ENCODE results near the gene PHC3.
A peak's percentile ranks its signal among the peaks of the same experiment; 100 is the strongest.

PHC3 gene

DNA sequence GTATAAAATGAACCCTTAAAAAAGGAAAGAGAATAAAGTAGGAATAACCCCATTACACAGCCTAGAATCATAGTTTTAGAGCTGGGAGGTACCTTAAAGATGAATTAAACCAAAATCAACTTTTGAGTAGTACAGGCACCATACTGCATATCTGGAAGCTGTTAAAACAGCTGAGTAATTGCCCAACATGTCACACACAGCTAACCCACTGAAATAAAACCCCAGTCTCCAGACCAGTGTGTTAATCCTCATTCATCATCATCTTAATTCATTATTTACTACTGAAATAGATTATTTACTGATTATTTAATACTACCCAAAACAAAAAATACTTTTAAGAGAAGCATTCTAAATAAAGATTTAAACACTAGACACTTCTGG, 90.9 kb downstream of the PHC3 start:
- DNase-seq (ENCODE audit: low read depth, low spot score) = no peak
- H3K4me3 ChIP-seq (ENCODE audit: low read length) = no peak overlapping the region

DNA sequence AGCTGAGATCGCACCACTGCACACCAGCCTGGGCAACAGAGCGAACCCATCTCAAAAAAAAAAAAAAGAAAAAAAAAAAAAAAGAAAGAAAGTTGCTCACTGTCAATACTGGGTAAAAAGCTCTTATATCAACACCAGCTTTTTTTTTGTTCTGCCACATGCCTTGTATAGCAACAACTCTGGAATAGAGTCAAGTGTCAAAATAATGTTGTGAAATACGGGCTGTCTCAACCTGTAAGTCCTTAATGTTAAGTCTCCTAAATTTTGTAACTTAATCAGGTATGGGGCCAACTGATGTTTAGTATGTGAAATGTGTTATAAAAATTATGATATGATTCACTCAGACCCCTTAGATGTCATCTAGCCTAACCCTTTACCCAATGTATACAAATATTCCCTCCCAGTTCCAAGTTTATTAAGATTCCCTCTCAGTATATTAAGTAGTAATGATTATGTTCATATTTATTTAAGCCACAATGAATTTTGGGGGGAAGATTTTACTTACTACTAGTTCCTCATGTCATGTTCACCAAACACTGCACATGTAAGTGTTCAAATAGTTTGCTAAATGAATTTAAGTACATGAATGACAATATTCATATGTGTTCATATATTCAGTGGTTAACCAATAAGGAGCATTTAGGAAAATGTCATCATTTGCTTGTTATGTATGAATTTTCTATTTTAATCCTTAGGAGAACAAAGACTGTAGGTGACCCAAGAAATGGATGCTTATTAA, 91.5 kb downstream of the PHC3 start:
- DNase-seq (ENCODE audit: low read depth, low spot score) = no peak
- no peak overlapping the region for H3K4me3 ChIP-seq (ENCODE audit: low read length)

DNA sequence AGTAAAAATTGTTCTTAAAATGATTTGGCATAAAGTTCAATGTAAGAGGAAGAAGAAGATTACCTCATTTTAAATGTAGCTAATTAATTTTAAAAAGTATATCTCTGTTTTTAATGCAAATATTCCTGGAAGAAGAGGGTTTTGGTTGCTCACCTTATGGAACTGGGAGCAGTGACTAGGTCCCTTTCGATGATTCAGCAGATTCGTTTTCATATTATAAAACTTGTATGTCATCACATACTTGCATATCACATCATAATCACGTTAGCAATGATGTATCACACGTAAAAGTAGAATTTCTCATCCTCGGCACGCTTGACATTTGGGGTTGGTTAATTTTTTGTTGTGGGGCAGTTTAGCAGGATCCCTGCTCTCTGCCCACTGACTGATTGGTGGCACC, 96.1 kb downstream of the PHC3 start:
- H3K4me3 ChIP-seq (ENCODE audit: low read length) = no peak overlapping the region
- no peak for DNase-seq (ENCODE audit: low read depth, low spot score)

DNA sequence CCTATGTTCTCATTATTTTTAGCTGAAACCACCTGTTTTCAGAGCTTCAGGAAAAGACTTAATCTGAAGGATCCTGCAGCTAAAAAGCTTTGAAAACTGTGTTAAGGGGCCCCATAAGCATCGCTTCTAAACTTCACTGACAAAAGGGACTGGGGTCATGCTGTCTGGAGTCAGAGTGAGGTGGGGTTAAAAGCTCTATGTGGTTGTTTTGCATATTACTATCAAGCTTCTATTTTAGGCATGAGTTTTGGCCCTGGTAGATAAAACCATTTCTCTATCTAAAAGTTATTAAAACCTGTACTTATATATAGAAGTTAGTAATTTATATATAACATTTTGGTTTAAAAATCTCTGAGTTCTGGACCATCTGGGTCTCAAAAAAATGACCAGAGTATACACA, 98.2 kb downstream of the PHC3 start:
- no peak overlapping the region for H3K4me3 ChIP-seq (ENCODE audit: low read length)
- no peak for DNase-seq (ENCODE audit: low read depth, low spot score)

DNA sequence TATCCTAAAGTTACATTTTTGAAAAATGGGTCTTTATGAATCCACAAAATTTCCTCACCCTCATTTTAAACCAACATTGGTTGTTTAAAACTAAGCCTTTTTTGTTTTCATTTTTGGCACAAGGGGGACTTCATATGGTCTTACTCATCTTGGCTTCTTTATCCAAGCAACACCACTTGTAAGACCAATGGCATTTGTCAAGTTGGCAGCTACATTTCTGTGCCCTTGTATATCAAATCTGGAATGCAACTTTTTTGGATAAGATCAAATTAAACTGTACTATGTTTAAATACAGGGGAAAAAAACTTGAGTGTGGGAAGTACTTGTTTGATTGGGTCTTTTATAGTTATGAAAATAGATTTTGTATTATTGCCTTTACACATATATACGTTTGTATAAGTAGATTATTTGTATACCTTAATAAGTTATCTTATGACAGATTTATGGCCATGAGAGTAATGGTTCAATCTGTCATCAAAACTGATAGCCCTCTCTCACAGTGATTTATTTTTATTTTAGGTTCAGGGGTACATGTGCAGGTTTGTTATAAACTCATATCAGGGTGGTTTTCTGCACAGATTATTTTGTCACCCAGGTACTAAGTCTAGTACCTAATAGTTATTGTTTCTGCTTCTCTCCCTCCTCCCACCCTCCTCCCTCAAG, 100.3 kb downstream of the PHC3 start:
- H3K4me3 ChIP-seq (ENCODE audit: low read length) = no peak overlapping the region
- no peak for DNase-seq (ENCODE audit: low read depth, low spot score)

DNA sequence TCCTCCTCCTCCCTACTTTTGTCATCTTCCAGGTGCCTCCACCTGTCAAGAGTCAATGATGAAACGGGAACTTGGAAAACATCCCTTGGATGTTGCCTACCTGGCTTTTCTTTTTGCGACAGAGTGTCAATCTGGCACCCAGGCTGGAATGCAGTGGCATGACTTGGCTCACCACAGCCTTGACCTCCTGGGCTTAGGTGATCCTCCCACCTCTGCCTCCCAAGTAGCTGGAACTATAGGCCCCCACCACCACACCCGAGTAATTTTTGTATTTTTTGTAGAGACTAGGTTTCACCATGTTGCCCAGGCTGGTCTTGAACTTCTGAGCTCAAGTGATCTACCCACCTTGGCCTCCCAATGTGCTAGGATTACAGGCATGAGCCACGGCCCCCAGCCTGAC, 100.9 kb downstream of the PHC3 start:
- DNase-seq (ENCODE audit: low read depth, low spot score) = no peak

DNA sequence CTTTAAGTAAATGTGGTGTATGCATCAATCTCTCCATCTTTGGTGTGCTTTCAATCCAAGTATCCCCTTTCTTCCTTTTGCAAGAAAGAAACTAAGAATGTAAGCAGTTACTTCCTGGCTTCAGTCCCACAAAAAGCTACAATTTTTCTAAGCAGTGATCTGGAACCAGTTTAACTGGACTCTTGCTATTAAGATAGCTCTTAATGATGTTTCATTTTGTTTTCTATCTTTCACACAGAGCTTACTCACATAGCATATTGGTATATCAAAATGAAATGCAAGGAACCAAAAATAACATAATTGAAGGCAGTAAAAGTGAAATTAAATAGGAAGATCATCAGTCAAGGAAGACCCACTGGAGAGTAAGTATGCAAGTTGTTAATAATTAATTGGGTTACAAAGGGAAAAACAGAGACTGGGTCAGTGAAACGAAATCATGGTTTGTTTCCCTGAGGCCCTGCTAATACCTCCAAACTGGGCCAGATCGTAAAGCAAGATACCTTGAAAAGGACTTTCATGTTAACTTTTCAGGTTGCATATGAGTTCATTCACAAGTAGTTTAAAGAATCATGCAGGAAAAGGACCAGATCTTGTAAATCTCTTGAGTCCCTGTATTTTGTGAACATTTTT, 101.9 kb downstream of the PHC3 start:
- no peak overlapping the region for H3K4me3 ChIP-seq (ENCODE audit: low read length)
- DNase-seq (ENCODE audit: low read depth, low spot score) = no peak

More for the DNA sequence above, 100.9 kb downstream of the PHC3 start:
- H3K4me3 ChIP-seq (ENCODE audit: low read length) = no peak overlapping the region

DNA sequence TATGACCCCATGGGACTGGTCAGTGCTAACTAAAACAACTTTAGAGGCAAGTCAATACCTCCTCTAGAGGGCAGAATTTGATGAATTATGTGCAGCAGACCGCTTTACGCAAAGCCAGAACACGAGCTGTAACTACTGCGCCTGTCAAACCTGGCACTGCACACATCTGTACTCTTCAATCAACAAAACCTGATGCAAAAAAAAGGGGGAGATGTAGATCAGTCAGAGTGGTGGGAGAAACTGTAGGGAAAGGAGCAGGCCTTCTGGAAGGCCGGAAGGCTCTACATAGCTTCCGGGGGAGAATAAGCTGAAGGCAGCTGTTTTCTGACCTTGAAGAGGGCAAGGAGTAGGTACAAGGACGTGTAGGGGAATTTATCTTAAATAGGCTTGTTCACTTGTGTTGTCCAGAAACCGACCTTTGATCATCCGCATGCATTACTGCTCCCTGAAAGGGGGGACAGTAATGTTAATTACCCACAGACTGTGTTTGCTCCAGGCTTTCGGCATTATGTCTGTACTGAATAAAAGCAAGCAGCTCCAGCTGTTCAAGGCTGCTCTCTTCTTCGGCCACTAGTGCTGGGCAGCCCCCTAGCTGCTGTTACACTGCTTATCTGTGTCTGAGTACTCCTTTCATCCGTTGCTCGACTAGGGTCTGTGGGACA, 102.8 kb downstream of the PHC3 start:
- DNase-seq (ENCODE audit: low read depth, low spot score) = peak; percentile 14
- H3K4me3 ChIP-seq (ENCODE audit: low read length) = no peak overlapping the region

DNA sequence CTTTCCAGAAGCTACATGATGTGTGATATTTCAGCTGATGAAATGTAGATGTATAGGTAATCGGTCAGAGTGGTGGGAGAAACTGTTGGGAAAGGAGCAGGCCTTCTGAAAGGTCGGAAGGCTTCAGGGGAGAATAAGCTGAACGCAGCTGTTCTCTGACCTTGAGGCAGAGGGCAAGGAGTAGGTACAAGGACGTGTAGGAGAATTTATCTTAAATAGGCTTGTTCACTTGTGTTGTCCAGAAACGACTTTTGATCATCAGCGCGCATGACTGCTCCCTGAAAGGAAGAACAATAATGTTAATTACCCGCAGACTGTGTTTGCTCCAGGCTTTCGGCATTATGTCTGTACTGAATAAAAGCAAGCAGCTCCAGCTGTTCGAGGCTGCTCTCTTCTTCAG, 104.2 kb downstream of the PHC3 start:
- H3K4me3 ChIP-seq (ENCODE audit: low read length) = no peak overlapping the region
- no peak for DNase-seq (ENCODE audit: low read depth, low spot score)

DNA sequence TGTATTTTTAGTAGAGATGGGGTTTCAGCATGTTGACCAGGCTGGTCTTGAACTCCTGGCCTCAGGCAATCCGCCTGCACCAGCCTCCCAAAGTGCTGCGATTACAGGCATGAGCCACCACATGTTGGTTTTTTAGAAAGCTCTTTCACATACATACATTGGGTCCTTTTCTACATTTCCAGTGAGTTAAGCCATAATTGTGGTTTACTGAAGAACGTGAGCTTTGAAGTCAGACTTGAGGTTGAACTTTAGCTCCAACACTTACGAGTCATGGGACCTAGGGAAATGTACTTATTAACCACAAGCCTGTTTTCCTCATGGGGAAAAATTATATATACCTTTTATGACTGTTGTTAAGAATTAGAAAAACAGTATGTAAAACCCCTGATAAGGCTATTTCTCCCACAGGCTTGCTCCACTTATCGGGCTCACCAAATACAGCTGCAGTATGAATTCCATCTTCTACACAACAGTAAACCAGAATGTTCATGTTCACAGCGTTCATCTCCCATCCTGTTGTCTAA, 104.8 kb downstream of the PHC3 start:
- H3K4me3 ChIP-seq (ENCODE audit: low read length) = no peak overlapping the region
- peak; percentile 87 for DNase-seq (ENCODE audit: low read depth, low spot score)

DNA sequence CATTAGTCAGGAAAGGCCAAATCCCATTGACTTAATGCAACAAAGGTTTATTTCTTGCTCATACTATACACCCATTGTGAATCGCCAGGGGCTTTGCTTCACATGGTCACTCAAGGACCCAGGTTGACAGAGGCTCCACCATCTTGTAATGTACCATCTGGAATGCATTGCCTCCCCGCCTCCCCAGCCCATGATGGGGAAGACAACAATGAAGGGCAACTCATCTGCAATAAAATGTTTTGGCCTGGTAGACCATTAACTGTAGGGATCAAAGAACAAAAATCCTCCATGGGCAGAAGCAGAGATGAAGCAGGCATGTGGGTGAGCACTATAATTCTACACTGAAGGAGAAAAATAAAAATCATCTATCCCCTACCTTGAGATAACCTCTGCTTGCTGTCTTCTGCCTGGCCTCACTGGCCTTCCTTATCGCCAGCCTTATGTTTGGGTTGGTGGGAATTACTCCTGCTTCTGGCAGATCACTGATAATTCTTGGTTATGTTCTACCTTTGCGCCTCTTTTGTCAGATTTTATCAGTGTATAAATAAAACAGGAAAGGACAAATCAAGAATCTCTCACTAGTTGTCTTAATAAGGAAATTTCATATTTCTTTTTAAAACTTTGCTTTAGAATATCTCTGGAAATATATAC, 106.0 kb downstream of the PHC3 start:
- no peak for DNase-seq (ENCODE audit: low read depth, low spot score)
- H3K4me3 ChIP-seq (ENCODE audit: low read length) = no peak overlapping the region

DNA sequence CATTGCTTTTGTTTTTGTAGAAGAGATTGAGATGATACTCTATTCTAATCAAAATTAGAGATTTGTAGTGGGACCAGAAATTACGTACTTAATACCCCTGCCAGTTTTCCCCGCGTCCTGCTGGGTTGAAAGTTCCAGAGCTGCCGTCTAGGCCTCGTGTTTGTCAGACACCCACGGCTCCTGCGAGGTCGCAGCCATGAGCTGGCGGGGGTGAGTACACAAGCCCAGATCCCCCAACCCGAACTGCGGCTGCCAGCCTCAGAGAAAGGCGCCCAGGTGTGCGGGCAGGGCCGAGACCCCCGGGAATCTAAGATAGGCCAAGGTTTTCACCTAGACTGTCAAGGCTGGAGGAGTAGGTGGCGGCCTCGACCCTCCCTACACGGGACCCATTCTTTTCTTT, 117.4 kb downstream of the PHC3 start:
- no peak for DNase-seq (ENCODE audit: low read depth, low spot score)
- no peak overlapping the region for H3K4me3 ChIP-seq (ENCODE audit: low read length)

DNA sequence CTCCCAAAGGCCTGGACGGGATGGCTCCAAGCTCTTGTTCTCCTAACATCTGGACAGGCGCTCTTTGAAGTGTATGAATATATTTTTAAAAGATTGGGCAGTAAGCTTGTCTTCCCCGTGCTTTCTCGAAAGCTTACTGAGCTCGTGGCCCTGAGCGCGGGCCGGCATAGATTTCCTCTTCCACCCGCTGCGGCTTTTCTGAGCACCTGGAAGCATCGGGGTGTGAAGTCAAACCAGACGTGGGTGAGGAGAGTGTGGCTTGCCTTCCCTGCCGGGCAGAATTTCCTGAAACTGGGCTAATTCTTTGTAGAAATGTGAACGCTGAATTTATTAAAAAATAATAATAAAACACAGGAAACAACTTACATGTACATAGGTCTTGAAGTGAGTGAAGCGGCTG, 117.8 kb downstream of the PHC3 start:
- DNase-seq (ENCODE audit: low read depth, low spot score) = no peak

DNA sequence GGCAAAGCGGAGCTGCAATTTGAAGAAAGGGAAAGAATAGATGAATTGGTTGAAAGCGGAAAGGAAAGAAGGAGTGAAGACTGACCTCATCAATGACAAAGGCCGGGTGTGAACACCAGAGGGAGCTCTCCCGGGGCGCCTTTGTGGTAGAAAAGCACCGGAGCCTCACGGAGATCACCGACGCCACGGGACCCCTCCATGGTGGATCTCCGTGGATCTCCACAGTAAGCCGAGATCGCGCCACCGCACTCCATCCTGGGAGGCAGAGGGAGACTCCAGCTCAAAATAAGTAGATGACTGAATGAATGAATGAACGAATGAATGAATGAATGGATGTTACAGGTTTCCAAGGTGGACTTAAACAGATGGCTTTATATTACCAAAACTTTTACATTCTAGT, 118.8 kb downstream of the PHC3 start:
- DNase-seq (ENCODE audit: low read depth, low spot score) = no peak
- H3K4me3 ChIP-seq (ENCODE audit: low read length) = no peak overlapping the region

More for the DNA sequence above, 117.8 kb downstream of the PHC3 start:
- H3K4me3 ChIP-seq (ENCODE audit: low read length) = no peak overlapping the region

DNA sequence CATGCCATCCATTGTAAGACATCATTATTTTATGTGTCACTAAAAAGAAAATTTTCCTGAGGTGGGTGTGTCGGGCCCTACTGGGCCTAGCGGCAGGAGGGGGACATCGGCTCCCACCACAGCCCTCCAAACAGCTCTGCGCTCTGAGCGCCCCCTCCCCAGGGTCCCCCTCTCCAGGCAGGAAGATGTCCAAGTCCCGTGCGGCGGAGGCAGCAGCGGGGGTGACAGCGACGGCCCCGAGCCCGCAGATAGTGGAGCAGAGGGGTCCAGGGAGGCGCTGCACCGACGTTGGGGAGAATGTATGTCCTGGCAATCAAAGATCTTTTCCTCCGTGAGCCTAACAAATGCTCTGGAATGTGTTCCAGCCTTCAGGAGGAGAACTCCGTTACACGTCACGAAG, 119.5 kb downstream of the PHC3 start:
- DNase-seq (ENCODE audit: low read depth, low spot score) = no peak
- no peak overlapping the region for H3K4me3 ChIP-seq (ENCODE audit: low read length)

DNA sequence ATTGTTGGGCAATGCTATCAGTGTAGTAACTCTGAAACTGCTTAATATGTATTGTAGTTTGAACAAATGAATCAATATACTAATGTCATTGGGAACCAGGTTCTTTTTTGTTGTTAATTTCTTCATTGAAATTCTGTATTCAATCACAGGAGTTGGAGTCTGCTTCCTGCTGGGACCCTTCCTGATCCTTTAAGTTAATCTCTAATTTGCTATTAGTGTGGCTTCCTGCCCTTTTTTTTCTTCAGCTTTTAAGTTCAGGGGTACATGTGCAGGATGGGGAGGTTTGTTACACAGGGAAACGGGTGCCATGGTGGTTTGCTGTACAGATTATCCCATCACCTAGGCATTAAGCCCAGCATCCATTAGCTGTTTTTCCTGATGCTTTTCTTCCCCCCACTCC, 122.1 kb downstream of the PHC3 start:
- no peak for DNase-seq (ENCODE audit: low read depth, low spot score)

DNA sequence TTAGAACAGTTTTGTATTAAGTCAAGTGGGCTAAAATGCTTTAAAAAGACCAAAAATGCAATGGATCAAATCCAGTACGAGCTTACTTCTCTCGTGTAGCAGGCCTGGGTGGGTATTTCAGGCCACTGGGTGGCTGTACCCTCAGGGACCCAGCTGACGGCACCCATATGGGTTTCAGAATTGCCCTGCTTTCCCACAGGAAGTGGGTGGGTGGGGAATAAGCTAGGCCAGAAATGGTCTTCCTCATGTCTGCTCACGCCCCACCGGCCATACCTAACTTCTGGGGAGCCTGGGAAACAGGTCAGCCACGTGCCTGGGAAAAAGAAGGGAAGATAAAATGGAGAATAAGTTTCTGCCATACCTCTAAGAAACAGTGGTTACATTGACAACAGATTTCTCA, 123.4 kb downstream of the PHC3 start:
- no peak for DNase-seq (ENCODE audit: low read depth, low spot score)
- no peak overlapping the region for H3K4me3 ChIP-seq (ENCODE audit: low read length)

More for the DNA sequence above, 122.1 kb downstream of the PHC3 start:
- H3K4me3 ChIP-seq (ENCODE audit: low read length) = no peak overlapping the region

DNA sequence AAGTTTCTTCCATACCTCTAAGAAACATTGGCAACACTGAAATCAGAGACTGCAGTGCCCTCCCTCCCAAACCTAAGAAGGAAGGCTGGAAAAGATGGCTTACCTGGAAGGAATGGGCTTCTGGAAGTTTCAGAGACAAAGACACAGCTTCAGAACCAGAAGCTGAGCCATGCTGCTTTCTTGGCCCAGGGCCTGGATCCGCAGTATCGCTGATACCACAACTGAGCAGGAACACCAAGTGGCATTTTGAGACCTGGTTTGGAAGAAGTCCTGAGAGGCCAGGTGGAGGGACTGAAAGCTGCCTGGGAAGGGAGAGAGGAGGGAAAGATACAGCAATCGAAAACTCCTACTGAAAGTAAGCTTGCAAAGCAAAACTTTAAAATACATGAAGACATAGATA, 124.0 kb downstream of the PHC3 start:
- DNase-seq (ENCODE audit: low read depth, low spot score) = no peak
- no peak overlapping the region for H3K4me3 ChIP-seq (ENCODE audit: low read length)

DNA sequence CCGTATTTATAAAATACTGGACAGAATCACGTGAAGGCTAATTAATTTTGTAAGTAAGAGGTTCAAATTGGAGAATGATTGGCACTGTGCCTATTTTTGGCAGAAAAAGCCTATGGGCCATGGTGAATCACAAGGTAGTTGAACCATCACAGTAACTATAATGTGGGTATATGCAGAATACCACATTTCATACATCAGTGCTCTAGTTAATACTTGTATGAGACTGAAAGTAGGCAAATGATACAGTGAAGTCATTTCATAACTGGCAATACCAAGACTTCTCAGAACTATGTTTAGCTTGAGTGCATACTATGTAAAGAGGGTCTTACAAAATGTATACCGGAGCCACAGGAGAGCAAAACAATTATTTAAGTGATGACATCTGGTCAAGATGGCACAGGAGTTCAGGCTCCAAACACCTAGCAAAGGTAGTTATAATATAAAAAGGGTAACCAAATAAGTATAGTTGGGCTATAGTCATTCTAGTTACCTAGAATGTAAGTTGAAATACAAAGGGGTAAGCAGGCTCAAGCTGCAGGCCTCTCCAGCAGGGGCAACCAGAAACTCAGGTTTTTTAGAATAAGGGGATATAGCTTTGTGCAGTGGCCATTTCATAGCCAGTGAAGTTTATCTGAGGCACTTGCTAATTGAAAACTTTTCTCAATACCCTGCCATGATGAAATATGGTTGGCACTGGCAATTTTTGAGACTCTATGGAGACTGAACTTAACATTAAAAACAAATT, 124.7 kb downstream of the PHC3 start:
- H3K4me3 ChIP-seq (ENCODE audit: low read length) = no peak overlapping the region
- DNase-seq (ENCODE audit: low read depth, low spot score) = no peak
